Bronchial epithelial cell (primary cell): ENCODE measurements around the gene ACY1. TPM values are rescaled to one million over a fixed set of nuclear protein-coding genes. Genes with fewer than 3 reads are reported as not detected.

ENCODE experiments used
- DNase-seq: peaks from one replicate; pipeline ENCODE4 v3.0.0-alpha.2; 2010; ENCODE audit warnings: low read depth
- FAIRE-seq: peaks from 2 replicates; lab custom pipeline; 2011; peaks lifted over from hg19 to GRCh38; lab: Jason Lieb, UNC
- H3K27me3 ChIP-seq: 2 replicates; pipeline ENCODE4 v1.5.1; 2011; ENCODE audit warnings: low read length; ENCODE audit not compliant: control insufficient read depth, insufficient read depth
- H3K36me3 ChIP-seq: 2 replicates; pipeline ENCODE4 v1.5.1; 2011; ENCODE audit warnings: low read length; ENCODE audit not compliant: control insufficient read depth, insufficient read depth
- H3K4me3 ChIP-seq: 2 replicates; pipeline ENCODE4 v1.5.1; 2011; ENCODE audit warnings: mild to moderate bottlenecking, low read depth, low read length, control low read depth
- total RNA-seq: library from RNA; depleted of rRNA; stranded (reverse); fragments of >200 nt; gene quantifications from 2 replicates; pipeline ENCODE4 v1.2.1, GENCODE V29; 2014
- TF ChIP-seq, protein P1 (sequence below): IDR thresholded peaks from 2 replicates; pipeline ENCODE4 v1.5.1; 2011; ENCODE audit warnings: mild to moderate bottlenecking, moderate library complexity, low read length, control low read depth, inconsistent platforms; ENCODE audit not compliant: insufficient read depth, severe bottlenecking

ACY1 gene
- total RNA-seq, 1 donor from 2014 or later, result 69.2 TPM

DNA sequence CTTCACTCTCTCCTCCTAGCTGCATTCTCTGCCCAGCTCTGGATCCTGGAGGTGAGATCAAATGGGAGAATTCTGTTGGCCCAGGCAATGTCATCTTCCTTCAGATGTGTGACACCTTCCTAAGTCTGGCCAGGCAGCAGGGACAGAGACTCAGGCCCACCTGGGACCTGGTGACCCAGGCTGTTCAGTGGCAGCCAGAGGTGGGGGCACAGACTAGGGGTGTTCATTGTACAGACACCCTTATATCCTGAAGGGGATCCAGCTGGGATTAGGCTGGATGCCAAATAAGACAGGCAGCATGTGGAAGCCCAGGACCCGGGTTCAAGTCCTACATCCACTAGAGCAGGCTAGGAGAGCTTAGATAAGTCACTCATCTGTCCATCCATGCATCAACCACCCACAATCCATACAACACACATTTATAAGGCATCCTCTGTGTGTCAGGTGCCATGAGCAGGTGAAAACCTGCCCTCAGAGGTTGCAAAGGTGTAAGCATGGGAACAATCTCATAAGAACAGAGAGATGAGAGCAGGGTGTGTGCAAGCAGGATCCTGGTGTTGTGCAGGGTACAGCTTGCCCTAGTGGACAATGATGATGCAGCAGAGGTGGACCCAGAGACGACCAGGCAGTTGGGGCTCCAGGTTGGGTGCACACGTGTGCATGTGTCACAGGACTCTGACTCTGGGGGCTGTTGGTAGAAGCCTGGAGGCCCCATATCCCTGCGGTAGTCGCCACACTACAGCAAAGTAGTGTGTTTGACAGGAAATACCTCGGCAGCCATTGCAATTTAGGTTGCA lies 30.7 kb downstream of the ACY1 start:
- TF ChIP-seq, protein P1, sequence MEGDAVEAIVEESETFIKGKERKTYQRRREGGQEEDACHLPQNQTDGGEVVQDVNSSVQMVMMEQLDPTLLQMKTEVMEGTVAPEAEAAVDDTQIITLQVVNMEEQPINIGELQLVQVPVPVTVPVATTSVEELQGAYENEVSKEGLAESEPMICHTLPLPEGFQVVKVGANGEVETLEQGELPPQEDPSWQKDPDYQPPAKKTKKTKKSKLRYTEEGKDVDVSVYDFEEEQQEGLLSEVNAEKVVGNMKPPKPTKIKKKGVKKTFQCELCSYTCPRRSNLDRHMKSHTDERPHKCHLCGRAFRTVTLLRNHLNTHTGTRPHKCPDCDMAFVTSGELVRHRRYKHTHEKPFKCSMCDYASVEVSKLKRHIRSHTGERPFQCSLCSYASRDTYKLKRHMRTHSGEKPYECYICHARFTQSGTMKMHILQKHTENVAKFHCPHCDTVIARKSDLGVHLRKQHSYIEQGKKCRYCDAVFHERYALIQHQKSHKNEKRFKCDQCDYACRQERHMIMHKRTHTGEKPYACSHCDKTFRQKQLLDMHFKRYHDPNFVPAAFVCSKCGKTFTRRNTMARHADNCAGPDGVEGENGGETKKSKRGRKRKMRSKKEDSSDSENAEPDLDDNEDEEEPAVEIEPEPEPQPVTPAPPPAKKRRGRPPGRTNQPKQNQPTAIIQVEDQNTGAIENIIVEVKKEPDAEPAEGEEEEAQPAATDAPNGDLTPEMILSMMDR, result peak; percentile 25
- Histone ChIP-seq H3K36me3 (no peaks in the 10 kb centered on the region), H3K4me3 (no peak overlapping the region), H3K27me3 (no peaks in the 10 kb centered on the region)
- no peak for FAIRE-seq
- no peak for DNase-seq

DNA sequence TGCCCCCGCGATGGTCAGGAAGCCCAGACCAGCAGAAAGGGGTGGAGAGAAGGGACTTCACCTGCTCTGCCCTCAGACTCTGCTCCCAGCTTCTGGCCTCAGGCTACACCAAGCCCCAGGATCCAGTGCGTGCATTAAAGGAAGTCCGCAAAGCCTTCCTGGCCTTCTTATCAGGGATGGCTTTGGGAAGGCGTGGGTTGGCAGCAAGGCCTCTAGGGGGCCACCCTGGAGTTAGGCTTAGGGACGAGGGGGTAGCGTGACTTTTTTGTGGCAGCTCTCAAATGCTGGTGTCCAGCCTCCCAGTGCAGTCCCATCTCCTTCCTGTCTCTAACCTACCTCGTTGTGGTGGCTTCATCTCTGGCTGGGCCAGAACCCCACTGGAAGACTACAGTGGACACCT lies 31.3 kb downstream of the ACY1 start:
- FAIRE-seq, result peak; percentile 32

DNA sequence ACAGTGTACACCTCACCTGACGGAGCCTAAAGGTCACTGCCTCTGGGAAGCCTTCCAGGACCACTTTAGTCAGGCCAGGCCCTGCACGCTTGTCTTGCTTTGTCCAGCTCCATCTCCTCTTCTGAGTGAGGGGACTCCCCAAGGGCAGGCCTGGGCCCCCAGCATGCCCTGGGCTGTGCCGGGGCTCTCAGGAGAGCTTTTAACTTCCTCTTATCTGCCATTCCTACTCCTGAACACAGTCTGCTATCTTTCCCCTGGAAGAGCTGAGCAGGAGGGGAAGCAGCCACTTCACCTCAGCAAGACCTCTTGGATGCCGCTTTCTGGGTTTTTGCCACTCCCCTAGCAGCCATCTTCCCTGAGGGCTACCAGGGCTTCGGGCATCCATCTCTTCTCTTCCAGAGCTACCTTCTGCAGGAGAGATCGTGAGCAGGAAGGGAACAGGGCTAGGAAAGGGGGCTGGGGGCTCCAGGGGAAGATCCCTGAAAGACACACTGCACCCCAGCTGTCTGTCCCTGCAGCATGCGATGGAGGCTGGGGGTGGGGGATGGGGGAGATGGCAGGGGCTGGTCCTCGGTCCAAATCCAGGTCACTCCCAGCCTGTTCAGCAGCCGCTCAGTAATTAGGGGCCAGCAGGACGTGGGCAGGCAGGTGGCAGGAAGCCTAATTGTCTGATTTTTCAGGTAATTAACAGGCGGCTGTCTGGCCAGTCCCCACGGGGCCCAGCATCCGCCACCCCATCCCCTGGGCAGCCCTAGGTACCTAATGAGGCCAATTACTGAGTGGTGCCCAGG lies 32.3 kb downstream of the ACY1 start:
- Histone ChIP-seq H3K4me3 (no peak overlapping the region), H3K27me3 (no peaks in the 10 kb centered on the region), H3K36me3 (no peaks in the 10 kb centered on the region)
- TF ChIP-seq, protein P1, result no peak
- FAIRE-seq (no peak), DNase-seq (no peak)

More for the DNA sequence above, 31.3 kb downstream of the ACY1 start:
- Histone ChIP-seq H3K4me3 (no peak overlapping the region), H3K27me3 (no peaks in the 10 kb centered on the region), H3K36me3 (no peaks in the 10 kb centered on the region)
- TF ChIP-seq, protein P1, result peak; percentile 25
- no peak for DNase-seq

DNA sequence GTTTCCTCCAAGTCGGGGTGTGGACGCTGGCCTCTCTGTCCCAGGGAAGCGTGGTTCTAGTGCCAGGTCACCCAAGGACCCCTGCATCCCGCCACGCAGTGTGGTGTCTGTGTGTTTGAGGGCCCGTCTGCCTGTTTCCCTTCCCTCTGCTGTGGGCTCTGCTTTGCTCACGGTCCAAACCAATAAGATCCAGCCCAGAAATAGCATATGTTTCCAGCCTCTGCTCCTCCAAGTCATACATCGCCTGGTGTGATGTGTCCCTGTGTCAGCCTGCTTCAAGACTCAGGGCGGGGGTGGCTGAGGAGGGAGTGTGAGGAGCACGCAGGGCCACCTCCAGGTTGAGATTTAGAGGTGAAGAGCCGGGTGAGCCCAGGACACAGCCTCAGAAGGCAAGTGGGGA lies 34.3 kb downstream of the ACY1 start:
- Histone ChIP-seq H3K4me3 (no peak overlapping the region), H3K27me3 (no peaks in the 10 kb centered on the region), H3K36me3 (no peaks in the 10 kb centered on the region)
- TF ChIP-seq, protein P1, result no peak
- FAIRE-seq, result peak; percentile 13
- DNase-seq, result no peak

DNA sequence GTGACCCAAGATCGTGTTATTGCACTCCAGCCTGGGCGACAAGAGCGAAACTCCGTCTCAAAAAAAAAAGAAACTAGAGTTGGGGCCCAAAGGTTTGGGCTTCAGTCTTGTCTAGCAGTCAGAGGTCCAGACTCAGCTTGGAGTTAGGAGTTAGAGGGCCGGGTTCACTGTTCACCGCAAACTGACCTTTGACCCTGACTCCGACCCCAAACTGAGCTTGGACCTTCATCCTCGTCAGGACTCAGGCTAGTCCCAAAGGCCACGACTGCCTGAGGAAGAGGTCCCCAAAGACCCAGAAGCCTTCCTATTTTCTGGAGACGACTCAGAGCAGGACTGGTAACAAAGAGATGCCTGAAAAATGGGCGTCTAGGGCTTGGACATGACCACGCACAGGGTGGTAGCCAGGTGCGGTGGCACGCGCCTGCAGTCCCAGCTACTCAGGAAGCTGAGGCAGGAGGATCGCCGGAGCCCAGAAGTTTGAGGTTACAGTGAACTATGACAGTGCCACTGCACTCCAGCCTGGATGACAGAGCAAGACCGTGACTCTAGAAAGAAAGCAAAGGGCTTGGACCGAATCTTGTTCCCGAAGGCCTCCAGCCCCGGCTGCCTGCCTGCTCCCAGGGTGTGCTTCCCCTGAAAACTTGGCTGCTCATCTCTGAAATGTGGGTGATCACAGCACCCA lies 35.1 kb downstream of the ACY1 start:
- Histone ChIP-seq H3K4me3 (no peak overlapping the region), H3K36me3 (no peaks in the 10 kb centered on the region), H3K27me3 (no peaks in the 10 kb centered on the region)
- TF ChIP-seq, protein P1, result no peak
- no peak for FAIRE-seq
- no peak for DNase-seq
